Endometrial microvascular endothelial cells (primary cell): ENCODE data around the gene TMEM238L. TPM values are rescaled to one million over a fixed set of nuclear protein-coding genes. Genes with fewer than 3 reads are reported as not detected.

Experiments used
- in situ Hi-C: cut with HindIII; loops from 2 replicates; pipeline ENCODE4 v1.10.0; 2017; ENCODE audit warnings: low sequenced_read_pairs, low pct_unique_long_range_greater_than_20kb; ENCODE audit errors: inconsistent ontology term
- total RNA-seq: library from RNA; depleted of rRNA; stranded (reverse); fragments of >200 nt; gene quantifications from one replicate; pipeline ENCODE4 v1.2.3, GENCODE V29; 2015; ENCODE audit errors: inconsistent ontology term

The TMEM238L gene
- total RNA-seq, 1 donor from 2014 or later: not detected

- in situ Hi-C loops: no loop called here
Observed at GRCh38 chr17:10807704-10808128, 3.8 kb upstream of the TMEM238L start.

GRCh38 chr17:10806545-10807262 lies 2.8 kb upstream of the TMEM238L start:
- in situ Hi-C loops: no loop called here

- in situ Hi-C loops: no loop called here
Observed at GRCh38 chr17:10805911-10806310, 2.0 kb upstream of the TMEM238L start.

GRCh38 chr17:10804546-10804945 lies 647 bp upstream of the TMEM238L start:
- in situ Hi-C loops: no loop called here

- in situ Hi-C loops: no loop called here
Observed at GRCh38 chr17:10803350-10803749, 549 bp downstream of the TMEM238L start.

GRCh38 chr17:10802496-10803284 lies 1.2 kb downstream of the TMEM238L start:
- in situ Hi-C loops: no loop called here

- in situ Hi-C loops: no loop called here
Observed at GRCh38 chr17:10799407-10799806, 4.5 kb downstream of the TMEM238L start.

- in situ Hi-C loops: no loop called here
Observed at GRCh38 chr17:10798910-10799309, 5.0 kb downstream of the TMEM238L start.

GRCh38 chr17:10798332-10798749 lies 5.6 kb downstream of the TMEM238L start:
- in situ Hi-C loops: no loop called here

GRCh38 chr17:10797476-10798328 lies 6.2 kb downstream of the TMEM238L start:
- in situ Hi-C loops: no loop called here

- in situ Hi-C loops: no loop called here
Observed at GRCh38 chr17:10793816-10794215, 10.1 kb downstream of the TMEM238L start.

- in situ Hi-C loops: no loop called here
Observed at GRCh38 chr17:10793256-10793655, 10.6 kb downstream of the TMEM238L start.

- in situ Hi-C loops: no loop called here
Observed at GRCh38 chr17:10792151-10792550, 11.7 kb downstream of the TMEM238L start.

GRCh38 chr17:10790491-10791401 lies 13.2 kb downstream of the TMEM238L start:
- in situ Hi-C loops: no loop called here

GRCh38 chr17:10789694-10790271 lies 14.1 kb downstream of the TMEM238L start:
- in situ Hi-C loops: no loop called here

GRCh38 chr17:10787306-10788045 lies 16.4 kb downstream of the TMEM238L start:
- in situ Hi-C loops: no loop called here

GRCh38 chr17:10785295-10785694 lies 18.6 kb downstream of the TMEM238L start:
- in situ Hi-C loops: no loop called here
